RWPE2 (cell line): ENCODE measurements around the gene NAV2.

Experiments used
- ATAC-seq: fragments of 200-7000 bp; cut with Tn5 transposase; 3 replicates; pipeline ENCODE4 v1.9.1; 2021; ENCODE audit warnings: low read depth
- DNase-seq: peaks from one replicate; pipeline ENCODE4 v3.0.0-alpha.2; 2020; ENCODE audit warnings: low spot score
- H3K27ac ChIP-seq: fragments of 450-650 bp; 2 replicates; pipeline ENCODE4 v1.5.1; 2017; ENCODE audit warnings: mild to moderate bottlenecking; ENCODE audit not compliant: poor library complexity, severe bottlenecking
- H3K27me3 ChIP-seq: fragments of 250-450 bp; sonication (Bioruptor Pico); 2 replicates; pipeline ENCODE4 v1.5.1; 2021; ENCODE audit warnings: mild to moderate bottlenecking, moderate library complexity; ENCODE audit not compliant: insufficient read depth, poor library complexity, severe bottlenecking
- H3K36me3 ChIP-seq: fragments of 250-450 bp; sonication (Bioruptor Pico); 2 replicates; pipeline ENCODE4 v1.5.1; 2020; ENCODE audit warnings: low read depth, mild to moderate bottlenecking, moderate library complexity
- H3K4me1 ChIP-seq: fragments of 250-450 bp; sonication (Bioruptor Pico); 2 replicates; pipeline ENCODE4 v1.5.1; 2021; ENCODE audit warnings: mild to moderate bottlenecking, moderate library complexity; ENCODE audit not compliant: insufficient read depth, poor library complexity, severe bottlenecking
- H3K4me3 ChIP-seq: fragments of 250-450 bp; sonication (Bioruptor Pico); 2 replicates; pipeline ENCODE4 v1.5.1; 2021; ENCODE audit warnings: mild to moderate bottlenecking, moderate library complexity; ENCODE audit not compliant: severe bottlenecking
- H3K9me3 ChIP-seq: fragments of 250-450 bp; sonication (Bioruptor Pico); 2 replicates; pipeline ENCODE4 v1.5.1; 2021; ENCODE audit warnings: mild to moderate bottlenecking, moderate library complexity; ENCODE audit not compliant: severe bottlenecking
- TF ChIP-seq, protein P1 (sequence below): fragments of 450-650 bp; IDR thresholded peaks from one replicate; pipeline ENCODE4 v1.5.1; 2017; ENCODE audit warnings: mild to moderate bottlenecking, moderate library complexity; ENCODE audit not compliant: poor library complexity, severe bottlenecking

The NAV2 gene

DNA sequence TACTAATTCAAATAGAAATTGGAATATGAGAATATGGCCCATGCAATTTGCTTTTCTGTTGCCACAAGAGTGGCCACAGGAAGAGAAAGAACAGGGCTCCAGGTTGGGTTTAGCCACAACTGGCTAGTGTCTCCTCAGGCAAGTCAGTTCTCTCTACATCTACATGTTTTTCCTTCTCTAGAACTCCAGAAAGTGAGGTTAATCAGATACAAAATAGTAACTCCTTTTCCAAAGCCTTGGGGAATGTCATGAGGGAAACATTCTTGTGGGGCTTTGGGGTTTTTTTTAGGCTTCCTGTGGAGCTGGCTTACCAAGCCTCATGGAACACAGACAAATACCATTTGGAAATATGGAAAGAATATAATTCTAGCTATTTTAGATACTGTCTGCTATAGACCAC is 161.6 kb downstream of the NAV2 start:
- Histone ChIP-seq H3K4me1 (no peaks in the 10 kb centered on the region), H3K27me3 (no peaks in the 10 kb centered on the region), H3K9me3 (no peaks in the 10 kb centered on the region), H3K36me3 (no peaks in the 10 kb centered on the region), H3K4me3 (no peak overlapping the region), H3K27ac (no peak overlapping the region)
- TF ChIP-seq, protein P1, sequence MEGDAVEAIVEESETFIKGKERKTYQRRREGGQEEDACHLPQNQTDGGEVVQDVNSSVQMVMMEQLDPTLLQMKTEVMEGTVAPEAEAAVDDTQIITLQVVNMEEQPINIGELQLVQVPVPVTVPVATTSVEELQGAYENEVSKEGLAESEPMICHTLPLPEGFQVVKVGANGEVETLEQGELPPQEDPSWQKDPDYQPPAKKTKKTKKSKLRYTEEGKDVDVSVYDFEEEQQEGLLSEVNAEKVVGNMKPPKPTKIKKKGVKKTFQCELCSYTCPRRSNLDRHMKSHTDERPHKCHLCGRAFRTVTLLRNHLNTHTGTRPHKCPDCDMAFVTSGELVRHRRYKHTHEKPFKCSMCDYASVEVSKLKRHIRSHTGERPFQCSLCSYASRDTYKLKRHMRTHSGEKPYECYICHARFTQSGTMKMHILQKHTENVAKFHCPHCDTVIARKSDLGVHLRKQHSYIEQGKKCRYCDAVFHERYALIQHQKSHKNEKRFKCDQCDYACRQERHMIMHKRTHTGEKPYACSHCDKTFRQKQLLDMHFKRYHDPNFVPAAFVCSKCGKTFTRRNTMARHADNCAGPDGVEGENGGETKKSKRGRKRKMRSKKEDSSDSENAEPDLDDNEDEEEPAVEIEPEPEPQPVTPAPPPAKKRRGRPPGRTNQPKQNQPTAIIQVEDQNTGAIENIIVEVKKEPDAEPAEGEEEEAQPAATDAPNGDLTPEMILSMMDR = no peak
- DNase-seq = no peak
- no peak for ATAC-seq

DNA sequence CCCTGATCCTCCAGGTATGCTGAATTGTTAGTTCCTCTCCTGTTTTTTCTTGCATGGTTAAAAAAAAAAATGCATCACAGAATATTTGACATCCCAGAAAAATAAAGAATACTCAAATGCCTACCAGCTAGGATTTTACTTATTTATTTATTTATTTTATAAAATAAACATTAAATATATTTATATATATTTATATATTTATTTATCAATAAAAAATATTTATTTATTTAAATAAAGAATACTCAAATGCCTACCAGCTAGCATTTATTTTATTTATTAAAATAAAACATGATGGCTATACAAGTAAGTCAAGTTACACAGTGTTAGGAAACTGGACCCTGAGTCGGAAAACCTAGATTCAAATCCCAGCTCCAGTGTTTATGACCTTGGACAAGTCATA is 164.1 kb downstream of the NAV2 start:
- Histone ChIP-seq H3K27ac (no peak overlapping the region), H3K4me3 (no peak overlapping the region), H3K4me1 (no peaks in the 10 kb centered on the region), H3K27me3 (no peaks in the 10 kb centered on the region), H3K9me3 (no peaks in the 10 kb centered on the region), H3K36me3 (no peaks in the 10 kb centered on the region)
- TF ChIP-seq, protein P1 = no peak
- ATAC-seq (no peak), DNase-seq (no peak)

DNA sequence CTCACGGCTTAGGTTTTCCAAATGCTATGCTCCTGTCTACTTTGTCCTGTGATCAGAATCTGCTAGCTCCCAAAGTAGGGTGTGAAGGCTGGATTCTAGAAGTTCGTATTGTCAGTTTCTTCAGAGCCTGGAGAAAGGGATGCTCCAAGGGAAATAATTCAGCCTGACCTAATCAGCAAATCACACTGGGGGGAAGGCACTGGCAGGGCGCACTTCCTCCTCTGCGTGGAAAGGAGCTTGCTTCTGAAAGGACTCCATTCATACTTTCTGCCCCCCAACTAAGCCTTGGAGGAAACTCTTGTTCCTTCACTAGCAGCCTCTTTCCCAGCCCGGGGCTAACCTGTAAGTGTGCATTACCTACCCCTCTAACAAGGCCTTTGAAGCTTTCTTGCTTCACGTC is 165.9 kb downstream of the NAV2 start:
- DNase-seq = no peak
- TF ChIP-seq, protein P1 = no peak

DNA sequence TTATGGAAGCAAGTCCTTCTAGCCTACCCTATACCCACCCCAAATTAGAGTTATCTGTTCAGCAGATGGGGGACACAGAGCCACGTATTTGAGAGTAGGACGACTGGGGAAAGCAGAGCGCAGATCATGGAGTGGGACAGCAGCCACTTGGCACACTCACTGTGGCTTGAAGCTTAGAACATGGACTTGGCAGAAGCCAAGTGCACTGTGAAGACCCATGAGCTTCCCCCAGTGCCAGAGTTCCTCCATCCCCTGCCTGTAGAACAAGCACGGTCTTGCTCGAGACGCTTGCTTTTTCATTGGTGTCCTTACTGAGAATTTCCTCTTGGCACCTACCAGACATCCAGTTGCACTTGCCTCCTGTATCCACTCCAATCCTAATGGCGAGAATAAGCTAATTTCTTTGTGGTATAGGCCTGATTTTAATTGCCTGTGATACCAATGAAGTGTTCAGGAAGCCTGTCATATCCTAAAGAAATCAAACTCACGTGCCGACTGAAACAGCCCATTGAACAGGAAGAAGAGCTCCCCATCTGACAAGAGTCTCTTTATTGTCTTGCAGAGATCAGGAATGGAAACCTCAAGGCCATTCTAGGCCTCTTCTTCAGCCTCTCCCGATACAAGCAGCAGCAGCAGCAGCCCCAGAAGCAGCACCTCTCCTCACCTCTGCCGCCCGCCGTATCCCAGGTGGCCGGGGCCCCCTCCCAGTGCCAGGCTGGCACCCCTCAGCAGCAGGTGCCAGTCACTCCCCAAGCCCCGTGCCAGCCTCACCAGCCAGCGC is 166.9 kb downstream of the NAV2 start:
- DNase-seq (no peak), ATAC-seq (no peak)
- no peaks in the 10 kb centered on the region for H3K36me3 ChIP-seq
- H3K27ac ChIP-seq = no peak overlapping the region
- TF ChIP-seq, protein P1 = no peak
- H3K4me1 ChIP-seq = no peaks in the 10 kb centered on the region
- H3K4me3 ChIP-seq = no peak overlapping the region
- no peaks in the 10 kb centered on the region for H3K27me3 ChIP-seq
- no peaks in the 10 kb centered on the region for H3K9me3 ChIP-seq

More for the DNA sequence above, 165.9 kb downstream of the NAV2 start:
- H3K4me1 ChIP-seq = no peaks in the 10 kb centered on the region
- no peaks in the 10 kb centered on the region for H3K36me3 ChIP-seq
- no peaks in the 10 kb centered on the region for H3K27me3 ChIP-seq
- H3K9me3 ChIP-seq = no peaks in the 10 kb centered on the region
- no peak for ATAC-seq
- no peak overlapping the region for H3K27ac ChIP-seq
- no peak overlapping the region for H3K4me3 ChIP-seq

DNA sequence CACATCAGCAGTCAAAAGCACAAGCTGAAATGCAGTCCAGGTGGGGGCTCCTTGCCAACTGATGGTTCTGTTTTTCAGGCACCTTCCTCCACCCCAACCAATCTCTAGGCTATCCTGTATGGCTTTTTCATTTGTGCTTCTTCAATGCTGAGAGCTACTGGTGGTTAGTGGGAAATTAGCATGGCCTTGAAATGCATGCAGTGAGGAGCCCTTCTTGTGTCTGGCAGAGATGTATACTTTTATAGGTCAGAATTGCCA is 167.4 kb downstream of the NAV2 start:
- TF ChIP-seq, protein P1 = no peak
- H3K27ac ChIP-seq = no peak overlapping the region
- no peaks in the 10 kb centered on the region for H3K4me1 ChIP-seq
- ATAC-seq = no peak
- DNase-seq = no peak
- H3K36me3 ChIP-seq = no peaks in the 10 kb centered on the region
- no peaks in the 10 kb centered on the region for H3K27me3 ChIP-seq
- no peaks in the 10 kb centered on the region for H3K9me3 ChIP-seq
- no peak overlapping the region for H3K4me3 ChIP-seq
